Urinary bladder (tissue), 4 donors: ENCODE data around the gene RUSC1. TPM values are rescaled to one million over a fixed set of nuclear protein-coding genes. Genes with fewer than 3 reads are reported as not detected.

Source experiments
- DNase-seq: peaks from one replicate; pipeline ENCODE4 v3.0.0-alpha.2; 2015; ENCODE audit errors: extremely low spot score
- H3K27ac ChIP-seq: one replicate; pipeline ENCODE4 v1.5.1; 2013; ENCODE audit warnings: low read depth, mild to moderate bottlenecking, moderate library complexity
- H3K36me3 ChIP-seq: one replicate; pipeline ENCODE4 v1.6.1; 2013; ENCODE audit warnings: mild to moderate bottlenecking, moderate library complexity; ENCODE audit not compliant: insufficient read depth
- H3K4me1 ChIP-seq: one replicate; pipeline ENCODE4 v1.6.1; 2013; ENCODE audit warnings: mild to moderate bottlenecking, moderate library complexity; ENCODE audit not compliant: insufficient read depth
- H3K4me3 ChIP-seq: one replicate; pipeline ENCODE4 v1.5.1; 2013; ENCODE audit warnings: low read depth, low read length
- WGBS: extraction: QIAGEN DNeasy Blood & Tissue Kit; methylation state at CpG from one replicate; pipeline ENCODE4 v1.1.7; 2013; 5-methylcytosine and 5-hydroxymethylcytosine counted together
- polyA plus RNA-seq: library from polyadenylated mRNA; stranded (reverse); fragments of 200-250 nt; gene quantifications from one replicate; pipeline ENCODE4 v1.2.3, GENCODE V29; 2013
- total RNA-seq: library from RNA; depleted of rRNA; stranded (reverse); fragments of >200 nt; gene quantifications from one replicate; pipeline ENCODE4 v1.2.3, GENCODE V29; 2014
- donor health status: healthy with polysubstance abuse.
- donor health status: healthy.

RUSC1 gene
- total RNA-seq (13.8 TPM), polyA plus RNA-seq (36.3 TPM)

GRCh38 chr1:155320661-155321617 is at the start of gene RUSC1:
TSS of gene RUSC1 (plus strand) at chr1:155320894. CDS start at chr1:155321774, 880 bp downstream.
- Histone ChIP-seq H3K4me1 (peaks cover 2% of the 10 kb centered on the region), H3K27ac (peak within 1 kb of the TSS; percentile 26), H3K36me3 (no peaks in the 10 kb centered on the region), H3K4me3 (peak within 1 kb of the TSS; percentile 42)
- DNase-seq, result no peak
- WGBS, result 9% methylated on average over 51 of the region's 51 CpGs

GRCh38 chr1:155272466-155273342 is 48.0 kb upstream of the RUSC1 start:
- no peak for DNase-seq
- WGBS, result 4% methylated on average over 44 of the region's 44 CpGs
- peak overlapping the region; percentile 72 for H3K4me3 ChIP-seq
- H3K4me1 ChIP-seq, result peaks cover 2% of the 10 kb centered on the region
- peak overlapping the region; percentile 93 for H3K27ac ChIP-seq
- H3K36me3 ChIP-seq, result no peaks in the 10 kb centered on the region

- peak; percentile 76 for DNase-seq
- H3K36me3 ChIP-seq, result no peaks in the 10 kb centered on the region
- H3K4me1 ChIP-seq, result peaks cover 2% of the 10 kb centered on the region
- peak within 1 kb of the TSS; percentile 72 for H3K4me3 ChIP-seq
- peak within 1 kb of the TSS; percentile 93 for H3K27ac ChIP-seq
- 11% methylated on average over 61 of the region's 61 CpGs for WGBS
These were observed 47.1 kb upstream of the RUSC1 start, which contains the start of gene CLK2 for GRCh38 chr1:155273343-155274245. TSS of gene CLK2 (minus strand) at chr1:155273504. CDS start at chr1:155270977, 2,527 bp downstream.

GRCh38 chr1:155277070-155277901 is 43.4 kb upstream of the RUSC1 start, which contains the start of gene HCN3:
TSS of gene HCN3 (plus strand) at chr1:155277463. CDS start at chr1:155277591, 128 bp downstream.
- WGBS, result 1% methylated on average over 68 of the region's 68 CpGs
- peak within 1 kb of the TSS; percentile 60 for H3K27ac ChIP-seq
- DNase-seq, result peak; percentile 95
- H3K4me3 ChIP-seq, result peak within 1 kb of the TSS; percentile 70
- H3K36me3 ChIP-seq, result no peaks in the 10 kb centered on the region
- H3K4me1 ChIP-seq, result peaks cover 2% of the 10 kb centered on the region

- no peak for DNase-seq
- Histone ChIP-seq H3K4me1 (peaks cover 2% of the 10 kb centered on the region), H3K27ac (no peak overlapping the region), H3K4me3 (peak overlapping the region; percentile 70), H3K36me3 (no peaks in the 10 kb centered on the region)
- 1% methylated on average over 29 of the region's 29 CpGs for WGBS
These were observed 42.6 kb upstream of the RUSC1 start for GRCh38 chr1:155277902-155278688.

- H3K4me1 ChIP-seq, result peaks cover 2% of the 10 kb centered on the region
- no peak for DNase-seq
- H3K27ac ChIP-seq, result no peak overlapping the region
- H3K36me3 ChIP-seq, result no peaks in the 10 kb centered on the region
- H3K4me3 ChIP-seq, result no peak overlapping the region
- 62% methylated on average over 10 of the region's 10 CpGs for WGBS
These were observed 42.0 kb upstream of the RUSC1 start for GRCh38 chr1:155278689-155279160.

- no peak for DNase-seq
- WGBS, result 86% methylated on average over 2 of the region's 2 CpGs
- Histone ChIP-seq H3K36me3 (no peaks in the 10 kb centered on the region), H3K27ac (no peak overlapping the region), H3K4me1 (peaks cover 2% of the 10 kb centered on the region), H3K4me3 (no peak overlapping the region)
These were observed 41.4 kb upstream of the RUSC1 start for GRCh38 chr1:155279268-155279667.

GRCh38 chr1:155282488-155283091 is 38.1 kb upstream of the RUSC1 start:
- no peaks in the 10 kb centered on the region for H3K4me1 ChIP-seq
- no peak overlapping the region for H3K4me3 ChIP-seq
- no peaks in the 10 kb centered on the region for H3K36me3 ChIP-seq
- no peak for DNase-seq
- H3K27ac ChIP-seq, result no peak overlapping the region
- 94% methylated on average over 29 of the region's 29 CpGs for WGBS

GRCh38 chr1:155284476-155284875 is 36.2 kb upstream of the RUSC1 start:
- H3K4me3 ChIP-seq, result no peak overlapping the region
- 95% methylated on average over 12 of the region's 12 CpGs for WGBS
- no peak overlapping the region for H3K27ac ChIP-seq
- DNase-seq, result no peak
- no peaks in the 10 kb centered on the region for H3K4me1 ChIP-seq
- H3K36me3 ChIP-seq, result no peaks in the 10 kb centered on the region

- H3K4me1 ChIP-seq, result no peaks in the 10 kb centered on the region
- H3K36me3 ChIP-seq, result no peaks in the 10 kb centered on the region
- 94% methylated on average over 14 of the region's 14 CpGs for WGBS
- no peak overlapping the region for H3K4me3 ChIP-seq
- H3K27ac ChIP-seq, result no peak overlapping the region
- DNase-seq, result no peak
These were observed 35.6 kb upstream of the RUSC1 start for GRCh38 chr1:155285063-155285462.

- Histone ChIP-seq H3K36me3 (no peaks in the 10 kb centered on the region), H3K4me3 (no peak overlapping the region), H3K4me1 (no peaks in the 10 kb centered on the region), H3K27ac (no peak overlapping the region)
- WGBS, result 92% methylated on average over 18 of the region's 18 CpGs
- DNase-seq, result no peak
These were observed 35.1 kb upstream of the RUSC1 start for GRCh38 chr1:155285631-155286044.
